Glomerular visceral epithelial cell (primary cell): ENCODE results near the gene C6.
"Not testable (repeated sequence)": the region's sequence is repeated elsewhere in the genome, so short reads cannot be mapped to it uniquely, and the experiment has no call there.

Experiments used
- DNase-seq: peaks from one replicate; pipeline ENCODE4 v3.0.0-alpha.2; 2016; ENCODE audit errors: extremely low spot score

Gene C6

DNA sequence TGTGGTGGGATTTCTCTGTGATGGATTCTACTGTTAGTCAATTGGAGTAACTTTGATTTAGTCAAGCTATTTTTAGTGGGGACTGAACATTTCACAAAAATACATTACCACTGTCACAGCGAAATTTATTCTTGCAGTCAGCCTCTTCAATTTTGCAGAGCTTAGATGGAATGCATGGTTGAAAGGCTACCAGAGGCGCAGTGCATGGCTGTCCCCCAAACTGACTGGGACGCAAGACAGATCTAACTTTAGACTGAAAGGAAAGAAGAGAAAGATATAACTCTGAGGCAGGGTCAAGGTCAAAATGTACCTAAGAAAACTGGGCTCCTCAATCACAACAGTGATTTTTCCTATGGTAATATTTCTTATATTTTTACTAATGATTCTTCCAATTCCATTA, 13.7 kb downstream of the C6 start:
- no peak for DNase-seq

DNA sequence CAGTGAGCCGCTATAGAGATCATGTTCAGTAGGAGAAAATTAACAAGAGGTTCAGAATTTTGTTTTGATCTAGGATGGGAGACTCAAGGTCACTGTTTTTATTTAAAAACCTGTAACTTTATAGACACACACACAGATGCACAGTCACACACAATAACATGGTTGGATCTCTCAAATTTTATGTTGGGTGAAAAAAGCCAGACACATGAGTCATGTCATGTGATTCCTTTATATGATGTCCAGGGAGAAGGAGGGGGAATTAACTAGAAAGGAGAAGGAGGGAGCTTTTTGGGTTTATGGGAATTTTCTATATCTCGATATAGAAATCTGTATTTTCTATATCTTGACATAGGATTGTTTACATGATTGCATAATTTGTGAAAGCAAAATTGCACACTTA, 17.1 kb downstream of the C6 start:
- no peak for DNase-seq

DNA sequence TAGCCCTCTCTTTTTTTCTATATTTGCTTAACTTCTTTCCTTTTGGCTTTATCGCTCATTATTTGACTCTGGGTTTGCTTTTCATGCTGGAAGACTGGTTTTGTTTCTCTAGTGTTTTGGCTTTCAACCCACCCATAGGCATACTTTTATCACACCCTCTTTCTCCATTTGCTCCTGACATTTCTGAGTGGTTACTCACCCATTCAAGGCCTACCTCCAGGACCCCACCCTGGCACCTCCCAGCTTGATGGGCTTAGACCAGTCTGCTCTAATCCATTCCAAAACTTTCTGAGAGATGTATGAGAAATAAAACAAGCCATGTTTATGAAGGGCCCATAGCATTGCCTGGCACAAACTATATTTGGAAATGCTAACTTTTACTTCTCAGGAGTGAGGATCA, 18.1 kb downstream of the C6 start:
- no peak for DNase-seq

DNA sequence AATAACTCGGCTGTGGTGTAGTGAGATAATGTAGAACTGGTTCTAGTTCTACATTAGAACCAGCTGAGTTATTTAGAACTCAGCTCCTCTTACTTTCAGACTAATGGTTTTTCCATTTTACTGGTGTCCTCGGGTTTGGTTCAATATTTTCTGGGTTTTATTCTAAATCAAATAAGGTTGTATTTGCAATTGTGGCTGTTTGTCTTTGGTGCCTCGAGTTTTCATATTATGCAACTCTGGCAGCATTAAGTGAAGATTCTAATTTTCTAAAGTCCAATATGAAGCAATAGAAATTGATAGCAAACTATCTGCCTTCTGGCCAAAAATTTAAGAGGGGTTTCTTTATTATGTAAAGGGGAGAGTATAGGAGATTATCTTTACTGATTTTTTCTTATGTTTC, 19.0 kb downstream of the C6 start:
- no peak for DNase-seq

DNA sequence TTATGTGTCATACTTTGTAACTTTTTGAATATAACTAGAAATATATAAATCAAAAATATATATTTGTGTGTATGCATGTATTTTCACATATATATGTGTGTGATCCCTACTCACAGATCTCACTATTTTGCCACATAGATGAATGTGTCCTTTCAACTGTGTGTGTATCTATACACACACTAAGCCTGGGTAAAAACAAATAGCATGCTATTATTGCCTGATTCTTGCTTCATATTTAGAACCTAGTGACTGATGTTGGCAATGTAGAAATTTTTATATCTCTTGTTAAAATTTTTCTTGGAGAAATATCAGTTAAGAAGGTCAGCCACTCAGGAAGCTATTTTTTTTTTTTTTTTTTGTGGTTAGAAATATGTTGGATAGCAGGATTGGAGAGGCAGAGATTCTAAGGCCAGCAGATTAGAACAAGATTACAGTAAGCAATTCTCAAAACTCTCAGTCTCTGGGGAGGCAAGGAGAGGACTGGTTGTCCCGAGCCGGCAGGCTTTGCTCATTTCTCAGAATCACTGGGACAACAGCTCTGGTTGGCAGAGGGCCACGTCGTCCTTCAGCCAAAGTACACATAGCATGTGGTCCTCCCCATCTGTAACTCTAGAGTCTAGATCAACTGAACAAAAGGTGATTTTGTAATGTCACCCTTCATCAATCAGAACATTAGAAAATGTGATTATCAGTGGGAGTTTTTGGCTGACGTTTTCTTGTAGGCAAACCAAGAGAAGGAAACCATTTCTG, 19.7 kb downstream of the C6 start:
- no peak for DNase-seq

DNA sequence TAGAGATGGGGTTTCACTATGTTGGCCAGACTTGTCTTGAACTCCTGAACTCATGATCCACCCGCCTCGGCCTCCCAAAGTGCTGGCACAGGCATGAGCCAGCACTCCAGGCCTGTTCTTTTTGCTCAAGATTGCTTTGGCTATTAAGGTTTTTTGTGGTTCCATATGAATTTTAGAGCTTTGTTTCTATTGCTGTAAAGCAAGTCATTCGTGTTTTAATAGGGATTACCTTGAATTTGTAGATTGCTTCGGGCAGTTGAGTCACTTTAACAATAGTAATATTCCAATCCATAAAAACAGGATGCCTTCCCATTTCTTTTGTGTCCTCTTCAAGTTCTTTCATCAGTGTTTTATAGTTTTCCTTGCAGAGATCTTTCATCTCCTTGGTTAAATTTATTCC, 22.1 kb downstream of the C6 start:
- DNase-seq, result no peak

DNA sequence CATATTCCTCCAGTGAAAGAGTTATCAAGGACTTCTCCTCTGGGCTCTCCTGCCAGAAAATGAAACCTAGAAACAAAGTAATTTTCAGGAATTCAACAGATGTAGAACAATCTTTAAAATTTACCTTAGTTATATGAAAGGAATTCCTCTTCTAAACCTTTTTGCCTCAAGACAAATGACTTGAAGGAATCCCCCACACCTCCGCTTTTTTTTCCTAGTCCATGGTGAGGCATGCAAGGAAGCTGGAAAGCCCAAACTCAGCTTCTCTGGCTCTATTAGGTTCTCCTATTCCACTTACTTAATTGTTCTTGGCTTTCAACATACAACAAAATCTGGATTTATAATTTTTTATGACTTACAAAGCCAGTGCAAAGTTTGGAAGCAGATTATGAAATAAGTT, 27.2 kb downstream of the C6 start:
- no peak for DNase-seq

DNA sequence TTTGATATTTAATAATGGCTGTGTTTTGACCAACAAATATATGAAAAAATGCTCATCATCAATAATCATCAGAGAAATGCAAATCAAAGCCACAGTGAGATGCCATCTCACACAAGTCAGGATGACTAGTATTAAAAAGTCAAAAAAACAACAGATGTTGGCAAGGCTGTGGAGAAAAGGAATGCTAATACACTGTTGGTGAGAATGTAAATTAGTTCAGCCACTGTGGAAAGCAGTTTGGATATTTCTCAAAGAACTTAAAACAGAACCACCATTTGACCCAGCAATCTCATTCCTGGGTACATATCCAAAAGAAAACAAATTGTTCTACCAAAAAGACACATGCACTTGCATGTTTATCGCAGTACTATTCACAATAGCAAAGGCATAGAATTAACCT, 30.0 kb downstream of the C6 start:
- not testable (repeated sequence) for DNase-seq

DNA sequence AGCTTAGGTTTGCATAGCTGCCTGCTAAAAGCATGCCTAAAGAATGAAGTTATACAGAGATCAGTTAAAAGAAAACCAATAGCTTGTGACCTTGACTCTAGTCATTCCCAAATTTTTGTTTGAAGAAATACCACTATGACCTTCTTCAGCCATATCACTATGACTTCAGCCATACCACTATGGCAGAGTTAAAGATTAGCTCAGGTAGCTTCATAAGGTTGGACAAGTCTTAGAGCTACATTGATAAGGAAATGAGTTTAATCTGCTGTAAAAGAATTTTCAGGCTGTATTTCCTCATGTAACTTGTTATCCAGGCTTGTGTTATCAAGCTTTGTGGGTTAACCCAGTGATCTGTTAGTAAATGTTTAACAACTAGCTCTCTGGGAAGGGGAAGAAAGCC, 30.7 kb downstream of the C6 start:
- DNase-seq, result peak; percentile 13

DNA sequence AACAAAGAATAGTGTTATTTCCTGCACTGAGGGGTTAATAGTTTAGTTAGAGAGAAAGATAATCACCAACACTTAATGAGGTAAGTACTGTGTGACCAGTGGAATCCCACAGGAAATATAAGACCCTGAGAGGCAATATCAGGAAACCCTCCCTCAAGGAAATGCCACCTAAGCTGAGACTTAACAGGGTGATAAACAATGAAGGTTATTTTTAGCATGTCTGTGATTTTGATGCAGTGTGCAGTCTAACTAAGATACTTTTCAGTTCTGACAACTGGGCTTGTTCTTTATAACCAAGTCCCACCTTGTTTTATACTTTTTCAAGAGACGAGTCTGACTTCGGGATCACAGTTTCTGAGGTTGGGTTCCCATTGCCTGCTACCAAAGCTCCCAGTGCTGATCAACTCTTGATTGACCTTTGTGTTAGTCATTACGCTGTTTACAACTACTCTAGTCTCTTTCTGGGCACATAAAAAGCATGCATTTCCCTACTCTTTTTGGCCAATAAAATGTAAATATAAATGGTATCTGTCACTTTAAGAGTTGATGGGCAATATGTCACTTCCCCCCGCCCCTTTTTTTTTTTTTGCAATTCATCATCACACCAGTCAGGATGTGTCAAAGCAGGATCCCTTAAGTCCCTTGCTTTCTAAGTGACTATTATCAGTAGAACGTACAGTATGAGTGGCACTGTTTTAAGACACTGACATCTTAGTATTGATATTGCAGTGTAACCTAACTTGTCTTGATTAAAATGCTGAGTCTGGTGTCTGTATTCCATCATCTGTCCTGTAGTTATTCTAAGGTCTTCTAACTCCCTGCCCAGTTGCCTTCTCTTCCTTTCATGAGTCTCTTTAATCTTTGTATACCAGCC, 31.4 kb downstream of the C6 start:
- no peak for DNase-seq

DNA sequence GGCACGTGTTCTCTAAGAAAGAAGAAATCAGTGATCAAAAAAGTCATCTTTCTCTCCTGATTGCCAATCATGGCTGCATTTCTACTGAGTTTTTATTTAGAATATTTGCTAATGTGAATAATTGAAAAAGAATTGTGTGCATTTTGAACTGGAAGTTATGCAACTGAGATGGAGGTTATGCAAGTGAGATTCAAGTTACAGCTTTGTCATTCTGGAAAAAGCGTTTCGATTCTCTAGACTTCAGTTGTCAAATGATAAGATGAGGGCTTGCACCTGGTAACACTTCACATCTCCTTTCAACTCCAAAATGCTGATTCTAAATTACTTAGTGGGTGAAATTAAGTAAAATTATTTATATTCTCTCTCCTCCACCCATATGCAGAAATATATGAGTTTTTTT, 36.4 kb downstream of the C6 start:
- no peak for DNase-seq

DNA sequence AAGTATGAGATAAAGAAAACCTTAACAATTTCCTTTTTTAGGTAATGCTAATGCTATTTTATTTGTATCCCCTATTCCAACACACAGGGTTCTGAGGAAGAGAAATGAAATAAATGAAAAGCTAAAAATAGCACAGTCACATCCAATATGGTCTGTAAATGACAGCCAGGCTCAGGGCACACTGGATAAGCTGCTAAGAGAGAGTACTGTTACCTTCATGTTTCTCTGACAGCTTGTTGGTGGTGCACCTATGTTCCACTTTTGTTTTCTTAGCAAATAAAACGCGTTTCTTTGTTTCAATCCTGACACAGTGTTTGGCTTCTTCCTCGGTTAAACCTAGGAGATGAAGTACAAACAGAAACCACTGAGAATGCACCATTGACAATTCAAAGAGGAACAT, 41.3 kb downstream of the C6 start:
- DNase-seq, result no peak

DNA sequence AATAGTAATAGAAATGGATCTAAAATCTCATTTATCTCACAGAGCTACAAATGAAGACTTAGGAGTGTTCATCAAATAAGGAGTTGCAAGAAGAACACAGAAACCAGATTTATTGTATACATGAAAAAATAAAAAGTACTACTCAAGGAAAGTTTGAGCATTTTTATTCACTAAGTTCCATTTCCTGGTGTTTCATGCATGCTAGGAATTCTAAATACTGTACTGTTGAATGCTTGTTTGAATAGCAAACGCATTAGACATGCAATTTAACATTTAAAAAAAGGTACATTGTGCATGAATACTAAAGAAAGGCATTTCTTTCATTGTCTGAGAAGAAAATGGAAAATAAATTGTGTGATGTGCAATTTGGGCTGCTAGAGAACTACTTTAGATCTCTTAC, 52.1 kb downstream of the C6 start:
- DNase-seq, result no peak

DNA sequence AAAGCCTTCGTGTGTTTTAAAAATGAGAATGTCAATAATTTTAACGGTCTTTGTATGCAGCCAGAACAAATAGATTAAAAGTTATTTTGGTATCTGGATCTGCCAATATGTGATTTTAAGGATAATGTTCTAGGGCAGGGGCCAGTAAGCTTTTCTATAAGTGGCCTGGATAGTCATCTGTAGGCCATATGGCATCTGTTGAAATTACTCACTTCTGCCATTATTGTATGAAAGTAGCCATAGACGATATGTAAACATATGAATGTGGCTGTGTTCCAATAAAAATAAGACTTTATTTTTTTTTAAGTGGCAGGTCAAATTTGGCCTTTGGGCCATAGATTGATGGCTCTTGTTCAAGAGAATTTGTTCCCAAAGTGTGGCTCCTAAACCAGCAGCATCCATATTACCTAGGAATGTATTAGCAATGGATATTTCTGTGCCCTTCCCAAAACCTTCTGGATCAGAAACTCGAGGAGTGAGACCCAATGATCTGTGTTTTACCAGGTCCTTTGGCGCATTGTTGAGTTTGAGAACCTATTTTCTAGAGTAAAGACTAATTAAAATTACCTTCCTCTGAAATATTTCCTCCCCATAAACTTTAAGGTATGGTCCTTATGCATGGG, 55.9 kb downstream of the C6 start:
- no peak for DNase-seq

DNA sequence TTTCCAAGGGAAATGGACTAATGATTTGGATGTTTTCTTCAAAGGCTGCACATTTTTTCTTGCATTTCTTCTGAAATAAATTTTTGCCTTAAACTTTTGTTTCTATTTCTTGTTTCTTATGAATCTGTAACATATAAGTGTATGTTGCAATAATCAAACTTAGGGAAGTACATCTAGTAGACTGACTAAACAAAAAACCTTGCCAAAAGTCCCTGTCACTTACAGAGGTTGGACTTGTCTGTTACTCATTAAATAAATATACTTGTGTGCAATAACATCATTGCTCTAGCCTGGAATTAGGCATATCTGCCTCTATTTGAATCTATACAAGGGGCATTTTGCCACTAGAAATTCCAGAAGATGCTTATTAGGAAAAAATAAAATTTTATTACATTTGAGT, 56.6 kb downstream of the C6 start:
- no peak for DNase-seq

DNA sequence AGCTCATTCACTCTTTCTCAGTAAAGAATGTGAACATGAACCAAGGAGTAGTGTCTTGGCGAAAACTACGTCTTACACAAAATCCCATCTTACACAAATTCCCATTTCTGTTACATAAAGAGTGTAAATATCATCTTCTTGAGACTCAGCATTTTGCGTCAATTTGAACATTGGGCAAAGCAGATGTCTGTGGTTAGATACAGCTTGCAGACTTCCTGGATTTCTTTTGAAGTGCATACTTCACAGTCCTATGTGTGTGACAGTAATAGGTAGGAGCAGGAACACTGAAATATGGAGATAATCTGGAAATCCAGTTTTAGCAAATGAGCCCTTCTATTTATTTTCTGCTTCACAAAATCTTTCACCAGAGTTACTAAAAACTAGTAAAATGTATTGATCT, 58.8 kb downstream of the C6 start:
- DNase-seq, result no peak

DNA sequence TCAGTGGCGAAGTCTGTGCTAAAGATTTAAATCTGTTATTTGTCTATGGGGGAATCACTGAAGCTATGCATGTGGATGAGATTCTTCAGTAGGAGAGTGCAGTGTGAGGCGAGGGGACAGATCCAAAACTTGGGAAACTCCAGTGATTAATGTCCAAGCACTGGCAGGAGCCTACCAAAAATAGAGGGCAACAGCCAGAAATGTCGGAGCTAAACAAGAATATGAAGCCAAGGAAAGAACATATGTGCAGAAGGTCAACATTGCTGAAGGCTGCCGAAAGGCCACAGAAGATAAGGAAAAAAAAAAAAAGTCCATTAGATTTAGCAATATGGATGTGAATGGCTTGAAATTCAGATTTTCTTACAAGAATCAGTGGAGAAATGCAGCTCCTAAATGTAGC, 61.8 kb downstream of the C6 start:
- no peak for DNase-seq

DNA sequence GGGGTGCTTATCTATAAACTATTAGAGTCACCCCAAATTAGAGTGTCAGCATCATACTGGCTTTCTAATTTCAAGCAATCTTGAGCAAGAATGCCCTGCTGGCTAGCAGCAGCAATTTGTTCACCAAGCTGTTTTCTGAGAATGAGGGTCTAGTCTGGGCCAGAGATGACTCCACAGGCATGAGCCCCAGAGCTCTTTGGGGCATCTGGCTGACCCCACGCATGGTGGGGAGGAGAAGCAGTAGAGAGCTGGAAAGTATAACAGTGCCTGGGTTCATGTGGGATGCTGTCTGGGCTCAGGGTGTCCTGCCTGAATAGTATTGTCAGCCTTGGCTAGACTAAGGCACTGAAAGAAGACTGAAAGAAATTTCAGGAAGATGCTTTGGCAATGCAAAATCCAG, 64.9 kb downstream of the C6 start:
- DNase-seq, result no peak

DNA sequence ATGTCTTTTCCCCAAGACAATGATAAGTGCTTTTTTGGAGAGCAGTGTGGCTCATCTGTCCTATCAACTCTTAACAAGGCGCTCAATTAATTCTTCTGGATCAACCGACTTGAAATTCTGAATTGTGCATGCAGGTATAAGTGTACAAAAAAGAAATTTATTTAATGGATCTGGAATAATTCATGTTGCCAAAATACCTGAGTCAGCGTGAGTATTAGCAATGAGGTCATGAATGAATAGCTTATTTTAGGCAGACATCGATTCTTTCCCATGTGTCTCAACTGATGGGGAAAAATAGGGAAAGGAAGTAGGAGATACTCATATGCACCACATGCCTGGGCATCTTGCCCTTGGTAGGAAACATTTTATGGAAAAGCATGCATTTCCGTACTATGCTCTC, 68.0 kb downstream of the C6 start:
- DNase-seq, result no peak

DNA sequence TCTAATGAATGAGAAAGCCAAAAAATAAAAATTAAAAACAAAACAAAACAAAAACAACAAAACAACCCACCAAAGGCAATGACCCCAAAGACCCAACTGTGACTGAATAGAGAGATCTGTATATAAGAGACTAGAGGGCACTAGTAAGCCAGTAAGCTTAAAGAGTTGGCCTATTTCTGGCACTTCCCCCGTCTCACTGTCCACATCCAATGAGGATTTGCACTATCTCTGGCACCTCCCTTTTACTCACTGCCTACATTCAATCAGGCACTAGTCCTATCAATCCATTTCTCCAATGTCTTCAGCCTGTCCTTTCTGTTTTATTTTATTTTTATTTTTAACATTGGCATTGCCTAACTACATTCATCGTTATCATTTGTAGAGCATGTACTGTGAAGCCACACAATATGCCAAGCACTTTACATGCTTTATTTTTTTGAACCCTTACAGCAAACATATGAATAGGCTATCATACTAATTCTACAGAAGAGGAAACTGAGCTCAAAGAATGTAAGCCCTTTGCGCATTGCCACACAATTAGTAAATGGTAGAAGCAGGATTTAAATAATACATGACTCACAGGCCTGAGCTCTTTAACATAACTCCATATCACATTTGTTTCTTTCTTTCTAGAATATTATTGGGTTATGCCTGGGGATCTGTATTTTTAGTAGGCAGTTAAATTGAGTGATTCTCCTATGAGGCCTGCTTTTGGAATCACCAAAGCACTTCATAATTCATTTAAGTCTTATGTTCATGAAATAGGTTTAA, 70.0 kb downstream of the C6 start:
- no peak for DNase-seq

DNA sequence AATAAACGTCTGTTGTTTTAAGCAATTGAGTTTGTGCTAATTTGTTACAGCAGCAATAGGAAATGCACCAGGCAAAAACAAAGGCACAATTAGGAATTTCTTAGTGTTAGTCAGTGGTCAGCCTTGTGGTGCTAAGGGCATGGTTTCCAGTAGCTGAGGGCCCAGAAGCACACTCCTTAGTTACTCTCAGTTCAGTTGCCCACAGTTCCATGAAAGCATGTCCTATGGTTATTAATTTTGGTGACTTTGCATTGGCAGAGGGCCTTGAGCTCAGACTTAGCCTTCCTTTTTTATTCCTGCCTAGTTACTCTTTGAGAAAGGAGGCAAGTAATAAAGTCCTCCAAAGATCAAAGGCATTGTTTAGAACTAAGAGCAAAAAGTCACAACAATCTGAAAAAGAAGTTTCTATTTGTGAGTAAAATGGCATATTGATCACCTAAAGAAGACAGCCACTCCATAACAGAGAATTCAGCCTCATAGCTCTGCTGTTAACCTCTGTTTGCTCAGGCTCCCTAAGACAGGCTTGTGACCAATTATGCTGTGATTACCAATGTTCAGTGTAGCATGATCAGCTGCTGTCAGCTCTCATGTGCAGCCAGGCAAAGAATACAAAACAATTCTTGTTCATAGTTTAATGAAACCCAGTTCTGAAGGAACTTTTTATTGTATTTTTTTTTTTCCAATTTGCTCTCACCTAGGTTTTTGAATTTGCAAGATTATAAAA, 85.2 kb downstream of the C6 start:
- no peak for DNase-seq

DNA sequence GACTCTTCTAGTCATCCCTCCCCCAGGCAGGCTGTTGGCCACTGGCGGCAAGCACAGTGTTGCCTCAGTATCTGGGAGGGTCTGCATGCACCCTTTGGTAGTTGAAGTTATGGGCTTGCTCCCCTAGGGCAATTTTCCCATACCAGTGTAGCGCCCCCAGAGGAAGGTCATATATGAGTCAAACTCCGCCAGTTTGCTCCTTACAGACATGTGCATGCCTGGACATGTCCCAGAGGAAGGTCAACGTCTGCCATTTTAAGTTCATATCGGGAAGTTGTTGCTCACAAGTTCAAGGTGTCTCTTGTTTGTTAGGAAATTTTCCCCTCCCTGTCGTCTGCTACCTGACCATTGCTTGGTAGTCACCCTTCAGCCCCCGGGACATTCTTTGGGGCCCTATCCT, 90.9 kb downstream of the C6 start:
- no peak for DNase-seq
